ENCODE results near the gene WNT7A.

The WNT7A gene

DNA sequence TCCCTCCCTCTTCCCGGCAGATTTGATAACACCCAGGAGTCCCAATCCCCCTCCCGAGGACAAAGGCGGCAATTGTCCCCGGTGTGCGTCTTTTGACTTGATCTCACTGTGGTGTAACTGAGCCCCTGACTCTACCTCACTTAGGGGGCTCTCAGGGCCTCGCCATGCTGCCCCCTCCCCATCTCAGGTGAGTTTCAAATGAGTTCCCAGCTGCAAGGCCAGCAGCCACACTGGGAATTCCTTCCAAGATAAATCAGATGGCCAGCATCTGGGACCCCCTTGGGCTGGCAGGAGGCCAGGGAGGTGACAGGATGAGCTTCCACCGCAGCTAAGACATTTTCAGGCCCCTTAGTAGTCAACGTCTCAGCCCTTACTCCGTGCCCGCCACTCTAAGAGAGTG, 35.0 kb downstream of the WNT7A start:
- no peak for DNase-seq (ENCODE audit: low read depth)

DNA sequence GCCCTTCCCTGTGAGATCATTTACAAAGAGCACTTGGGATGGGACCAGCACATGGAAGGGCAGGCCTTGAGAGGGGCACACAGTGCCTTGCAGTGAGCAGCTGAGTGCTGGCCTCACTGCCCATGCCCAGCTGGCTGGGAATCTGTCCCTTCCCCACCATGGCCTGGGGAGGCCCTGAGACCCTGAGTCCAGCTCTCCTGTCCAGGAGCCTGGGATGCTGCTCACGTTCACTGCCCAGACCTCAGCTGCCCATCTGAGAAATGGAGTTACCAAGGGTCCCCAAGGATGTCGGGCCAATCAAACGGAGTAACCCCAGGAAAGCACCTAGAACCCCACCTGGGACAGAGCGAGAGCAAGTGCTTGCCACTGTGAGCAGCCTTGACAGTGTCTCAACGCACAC, 35.6 kb downstream of the WNT7A start:
- DNase-seq (ENCODE audit: low read depth), result no peak

DNA sequence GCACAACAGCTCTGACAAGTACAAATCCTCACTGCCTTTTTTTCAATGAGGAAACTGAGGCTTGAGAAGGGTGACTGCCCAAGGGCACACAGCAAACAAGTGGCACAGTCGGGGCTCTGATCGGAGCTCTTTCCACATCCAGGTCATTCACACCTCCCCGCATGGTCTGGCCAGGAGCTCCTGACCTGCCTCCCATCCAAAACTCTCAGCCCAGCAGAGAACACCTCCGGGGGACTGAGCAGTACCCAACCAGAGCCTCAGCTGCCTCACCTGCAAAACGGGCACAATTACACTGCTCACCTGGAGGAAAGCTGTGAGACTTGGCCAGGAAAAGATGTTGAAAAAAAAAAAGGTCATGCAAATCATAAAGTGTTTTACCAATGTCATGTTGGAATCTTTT, 36.5 kb downstream of the WNT7A start:
- DNase-seq (ENCODE audit: low read depth), result no peak

DNA sequence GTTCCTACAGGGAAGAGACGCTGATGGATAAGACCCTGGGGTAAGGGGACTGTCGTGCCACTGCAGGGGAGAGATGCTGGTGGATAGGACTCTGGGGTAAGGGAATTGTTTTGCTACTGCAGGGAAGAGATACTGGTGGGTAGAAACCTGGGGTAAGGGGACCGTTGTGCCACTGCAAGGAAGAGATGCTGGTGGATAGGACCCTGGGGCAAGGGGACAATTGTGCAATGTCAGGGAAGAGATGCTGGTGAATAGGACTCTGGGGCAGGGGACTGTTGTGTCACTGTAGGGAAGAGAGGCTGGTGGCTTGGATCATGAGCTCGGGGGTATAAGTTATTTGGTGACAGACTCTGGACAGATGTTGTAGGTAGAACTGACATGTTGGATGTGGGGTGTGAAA, 37.6 kb downstream of the WNT7A start:
- DNase-seq (ENCODE audit: low read depth), result no peak

DNA sequence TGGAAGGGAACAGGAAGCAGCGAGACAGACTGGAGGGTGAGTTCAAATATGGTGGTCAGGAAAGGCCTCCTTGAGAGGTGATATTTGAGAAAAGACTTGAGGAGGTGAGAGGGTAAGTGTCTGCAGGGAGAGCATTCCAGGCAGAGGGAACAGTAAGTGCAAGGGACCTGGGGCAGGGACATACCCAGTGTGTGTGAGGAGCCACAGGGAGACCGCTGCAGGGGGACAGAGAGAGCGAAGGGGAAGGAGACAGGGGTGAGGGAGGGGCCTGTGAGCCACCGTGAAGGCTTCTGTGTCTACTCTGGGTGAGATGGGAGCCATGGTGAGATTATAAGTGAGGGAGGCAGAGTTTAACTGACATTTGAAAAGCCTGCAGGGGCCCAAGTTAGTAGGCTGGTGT, 38.0 kb downstream of the WNT7A start:
- no peak for DNase-seq (ENCODE audit: low read depth)

DNA sequence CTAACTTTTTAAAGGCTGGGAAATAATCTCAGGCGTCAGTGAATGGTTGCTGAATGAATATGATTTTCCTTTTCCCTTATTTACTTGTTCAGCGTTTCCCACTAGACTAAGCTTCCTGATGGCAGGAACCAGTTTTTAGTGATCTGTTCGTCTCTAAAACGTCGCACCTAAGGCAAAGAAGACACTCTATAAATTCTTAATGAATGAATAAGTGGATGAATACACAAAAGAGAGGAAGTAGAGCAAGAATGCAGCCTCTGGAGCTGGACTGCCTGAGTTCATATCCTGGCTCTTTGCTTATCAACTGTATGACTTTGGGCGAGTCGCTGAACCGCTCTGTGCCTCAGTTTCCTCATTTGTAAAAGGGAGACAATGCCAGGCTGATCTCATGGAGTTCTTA, 38.7 kb downstream of the WNT7A start:
- no peak for DNase-seq (ENCODE audit: low read depth)

DNA sequence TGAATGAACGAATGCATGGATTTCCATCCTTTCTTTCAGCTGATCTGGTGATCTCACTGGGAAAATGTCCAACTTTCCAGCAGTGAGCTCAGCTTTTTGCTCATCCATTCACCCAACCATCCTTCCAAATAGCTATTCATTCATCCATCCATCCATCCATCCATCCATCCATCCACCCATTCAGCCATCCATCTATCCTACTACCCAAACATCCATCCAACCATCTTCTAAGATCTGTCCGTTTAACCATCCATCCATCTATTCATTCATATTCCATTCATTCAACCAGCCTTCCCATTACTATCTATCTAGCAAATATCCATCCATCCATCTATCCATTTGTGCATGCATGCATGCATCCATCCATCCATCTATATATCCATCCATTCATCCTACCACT, 39.4 kb downstream of the WNT7A start:
- DNase-seq (ENCODE audit: low read depth), result no peak

DNA sequence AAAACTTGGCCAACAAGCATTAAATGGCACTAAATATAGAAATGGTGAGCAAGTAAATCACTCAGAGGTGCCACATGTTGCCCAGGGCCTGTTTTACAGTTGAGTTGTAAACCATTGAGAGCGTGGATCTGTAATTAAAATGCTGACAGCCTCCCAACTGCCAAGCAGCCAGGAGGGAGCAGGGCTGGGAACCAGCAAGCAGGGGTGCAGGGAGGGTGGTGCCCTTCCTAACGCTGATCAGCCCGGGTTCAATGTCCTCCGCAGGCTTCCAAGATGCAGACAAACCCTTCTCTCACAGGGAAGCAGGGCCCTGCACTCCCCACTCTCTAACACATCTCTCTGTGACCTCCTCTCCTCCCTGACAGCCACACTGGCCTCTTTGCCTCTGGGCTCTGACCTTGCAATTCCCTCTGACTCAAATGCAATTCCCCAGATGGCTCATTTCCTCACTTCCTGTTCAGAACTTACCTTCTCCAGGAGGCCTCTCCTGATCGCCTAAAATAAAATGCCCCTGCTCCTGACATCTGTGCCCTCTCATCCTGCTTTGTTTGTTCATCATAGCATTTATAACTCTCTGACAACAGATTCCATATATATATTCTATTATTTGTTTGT, 40.0 kb downstream of the WNT7A start:
- DNase-seq (ENCODE audit: low read depth), result no peak

DNA sequence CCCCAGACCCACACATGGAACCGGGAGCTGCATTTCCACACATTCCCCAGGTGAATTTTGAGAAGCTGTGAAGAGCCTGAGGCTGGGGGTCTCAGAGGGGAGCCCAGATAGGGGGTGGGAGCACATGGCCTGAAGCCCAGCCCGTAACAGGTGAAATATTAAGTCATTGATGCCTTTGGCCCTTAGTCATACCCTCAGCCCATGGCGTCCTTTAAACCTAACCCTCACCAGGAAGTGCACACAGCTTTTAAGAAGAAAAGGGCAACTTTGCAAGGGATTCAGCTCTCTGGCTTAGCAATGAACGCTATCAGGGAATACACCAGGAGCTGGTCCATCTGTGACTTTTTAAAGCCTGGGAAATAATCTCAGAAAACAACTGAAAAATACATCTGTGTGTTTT, 40.6 kb downstream of the WNT7A start:
- DNase-seq (ENCODE audit: low read depth), result no peak

DNA sequence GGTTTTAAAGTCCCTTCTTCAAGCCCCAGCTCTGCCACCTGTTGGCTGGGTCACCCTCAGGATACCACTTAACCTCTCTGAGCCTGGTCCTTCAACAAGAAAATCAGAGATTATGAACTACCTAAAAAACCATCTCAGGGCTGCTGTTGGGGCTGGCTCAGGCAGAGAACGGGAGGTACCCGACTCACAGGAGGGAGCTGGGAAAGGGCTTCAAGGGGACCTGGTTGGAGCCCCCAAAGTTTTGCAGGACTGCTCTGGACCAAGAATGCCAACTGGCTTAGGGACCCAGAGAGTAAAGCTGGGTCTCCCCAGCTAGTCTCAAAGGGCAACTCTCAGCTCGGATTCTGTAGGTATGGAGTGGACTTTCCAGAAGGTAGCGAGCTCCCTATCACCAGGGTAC, 41.5 kb downstream of the WNT7A start:
- no peak for DNase-seq (ENCODE audit: low read depth)

DNA sequence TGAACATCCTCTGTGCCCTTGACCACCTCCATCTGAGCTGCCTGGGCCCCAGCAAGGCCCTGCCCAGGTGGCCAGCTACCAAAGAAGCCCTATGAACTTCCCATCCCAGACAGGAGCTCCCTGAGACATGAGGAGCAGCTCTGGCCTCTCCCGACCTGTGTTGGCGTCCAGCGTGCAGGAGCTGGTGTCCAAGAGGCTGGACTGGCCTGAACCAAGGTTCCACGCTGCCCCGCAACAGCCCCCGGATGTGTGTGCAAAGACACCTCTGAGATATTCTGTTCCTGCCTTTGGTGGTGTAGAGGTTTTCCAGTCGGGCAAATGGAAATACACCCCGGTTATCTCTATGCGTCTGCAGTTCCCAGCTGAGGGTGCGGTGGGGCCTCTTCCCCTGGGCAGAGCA, 42.1 kb downstream of the WNT7A start:
- DNase-seq (ENCODE audit: low read depth), result no peak

DNA sequence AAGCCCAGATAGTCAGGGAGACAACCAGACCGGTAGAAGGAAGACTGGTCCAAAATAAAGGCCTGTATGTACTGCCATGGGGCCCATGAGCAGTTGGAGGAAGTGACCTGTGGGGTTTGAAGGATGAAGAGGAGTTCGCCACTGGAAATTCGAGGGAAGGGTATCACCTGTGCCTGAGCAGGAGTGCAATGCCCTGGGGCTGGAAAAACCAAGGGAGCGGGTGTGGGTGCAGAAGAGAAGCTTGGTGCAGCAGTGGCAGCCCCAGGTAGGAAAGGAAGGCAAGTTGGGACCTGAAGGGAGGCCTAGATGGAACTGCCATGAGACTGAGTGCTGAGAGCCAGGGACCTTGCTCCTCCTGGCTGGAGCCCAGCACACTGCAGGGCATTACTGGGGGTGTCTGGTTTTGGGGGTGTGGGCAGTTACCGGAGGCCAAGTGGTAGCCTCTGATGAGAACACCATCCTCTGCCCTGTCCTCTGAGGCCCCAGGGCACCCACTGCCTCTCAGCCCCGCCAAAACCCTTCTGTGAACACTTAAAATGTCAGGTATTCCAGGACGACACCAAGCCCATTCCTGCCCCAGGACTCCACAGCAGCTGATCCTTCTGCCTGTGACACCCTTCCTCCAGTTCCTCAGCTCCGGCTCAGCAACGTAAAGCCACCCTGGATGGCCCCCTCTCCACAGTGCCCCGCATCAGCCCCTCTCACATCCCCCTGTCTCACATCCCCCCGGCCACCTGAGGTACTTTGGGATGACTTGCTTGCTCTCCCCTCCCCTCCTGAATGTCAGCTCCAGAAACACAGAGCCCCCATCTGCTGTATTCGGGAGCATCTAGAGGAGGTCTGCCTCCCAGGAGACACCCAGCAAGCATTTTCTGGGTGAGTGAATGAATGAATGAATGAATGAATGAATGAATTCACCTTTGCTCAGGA, 42.9 kb downstream of the WNT7A start:
- no peak for DNase-seq (ENCODE audit: low read depth)

DNA sequence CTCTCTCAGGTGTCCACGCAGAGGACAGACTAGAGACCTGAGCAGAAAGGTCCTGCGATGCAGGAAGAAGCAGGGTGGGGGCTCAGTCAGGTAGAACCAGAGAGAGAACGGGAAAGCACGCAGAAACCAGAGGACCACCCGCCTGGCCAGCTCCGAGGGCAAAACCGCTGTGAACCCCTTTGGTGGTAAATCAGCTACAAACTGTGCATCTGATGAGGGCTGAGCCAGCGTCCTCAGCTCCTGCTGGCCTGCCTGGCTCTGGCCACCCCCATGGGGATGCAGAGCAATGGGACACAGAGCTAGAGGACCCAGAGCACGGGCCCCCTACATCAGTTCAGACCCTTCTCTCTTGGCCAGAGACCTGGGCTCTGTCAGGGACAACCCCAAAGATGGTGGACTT, 44.6 kb downstream of the WNT7A start:
- DNase-seq (ENCODE audit: low read depth), result no peak

DNA sequence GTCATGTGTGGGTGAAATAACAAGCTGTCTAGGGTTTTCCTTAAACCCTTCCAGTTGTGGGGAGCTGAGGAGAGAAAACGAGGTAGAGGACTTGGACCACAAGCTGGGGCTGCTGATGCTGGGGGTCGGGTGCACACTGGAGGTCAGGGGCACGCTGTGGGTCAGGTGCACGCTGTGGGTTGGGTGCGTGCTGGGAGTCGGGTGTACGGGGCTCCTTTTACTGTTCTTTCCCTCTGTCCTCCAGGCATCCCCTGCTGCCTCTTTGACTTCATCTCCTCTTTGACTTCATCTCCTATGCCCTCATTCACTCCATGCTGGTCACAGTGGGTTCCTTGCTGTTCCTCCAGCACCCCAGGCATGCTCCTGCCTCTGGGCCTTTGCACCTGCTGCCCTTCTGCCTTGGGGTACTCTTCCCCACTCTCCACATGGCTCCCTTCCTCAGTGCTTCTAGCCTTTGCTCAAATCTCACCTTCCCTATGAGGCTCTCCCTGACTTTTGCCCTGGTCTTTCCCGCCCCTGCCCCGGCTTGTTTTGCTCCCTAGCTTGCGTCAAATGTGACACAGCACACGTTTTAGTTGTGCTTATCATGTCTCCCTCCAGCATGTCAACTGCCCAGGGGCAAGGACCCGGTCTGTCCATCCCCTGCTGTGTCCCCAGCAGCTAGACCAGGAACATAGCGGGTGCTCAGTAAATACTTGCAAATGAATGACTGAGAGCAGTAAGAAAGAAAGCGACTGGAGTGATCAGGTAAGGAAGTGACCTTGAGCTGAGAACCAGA, 45.4 kb downstream of the WNT7A start:
- no peak for DNase-seq (ENCODE audit: low read depth)

DNA sequence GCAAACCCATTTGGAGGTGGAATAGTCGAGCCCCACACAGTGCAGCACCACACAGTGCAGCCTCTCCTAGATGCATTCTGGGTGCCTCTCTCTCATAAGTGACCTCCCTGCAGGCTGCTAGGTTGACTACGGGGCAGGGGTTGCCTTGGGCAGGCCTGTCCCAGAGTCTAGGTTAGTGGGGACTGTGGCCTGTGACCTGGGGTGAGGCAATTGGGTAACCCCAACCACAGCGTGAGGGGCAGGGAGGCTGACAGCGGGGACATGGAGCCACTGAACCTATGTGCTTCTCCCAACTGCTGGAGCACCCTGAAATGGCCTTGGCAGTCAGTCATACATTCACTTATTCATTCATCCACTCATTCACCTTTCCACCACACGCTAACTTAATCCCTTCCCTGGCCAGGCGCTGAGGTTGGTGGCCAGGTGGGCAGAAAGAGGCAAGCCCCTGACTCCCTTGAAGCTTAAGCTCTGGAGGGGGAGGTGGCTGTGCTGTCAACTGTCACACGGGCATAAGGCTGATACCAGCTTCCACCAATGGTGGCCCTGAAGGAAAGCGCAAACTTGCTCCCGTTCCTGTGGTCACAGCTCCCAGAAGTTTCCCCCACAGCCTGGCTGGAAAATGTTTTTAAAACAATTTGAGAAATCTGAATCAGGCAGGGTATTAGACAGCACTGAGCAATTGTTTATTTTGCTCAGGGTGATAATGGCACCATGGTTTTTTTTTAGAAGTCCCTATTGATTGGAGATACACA, 46.2 kb downstream of the WNT7A start:
- no peak for DNase-seq (ENCODE audit: low read depth)

DNA sequence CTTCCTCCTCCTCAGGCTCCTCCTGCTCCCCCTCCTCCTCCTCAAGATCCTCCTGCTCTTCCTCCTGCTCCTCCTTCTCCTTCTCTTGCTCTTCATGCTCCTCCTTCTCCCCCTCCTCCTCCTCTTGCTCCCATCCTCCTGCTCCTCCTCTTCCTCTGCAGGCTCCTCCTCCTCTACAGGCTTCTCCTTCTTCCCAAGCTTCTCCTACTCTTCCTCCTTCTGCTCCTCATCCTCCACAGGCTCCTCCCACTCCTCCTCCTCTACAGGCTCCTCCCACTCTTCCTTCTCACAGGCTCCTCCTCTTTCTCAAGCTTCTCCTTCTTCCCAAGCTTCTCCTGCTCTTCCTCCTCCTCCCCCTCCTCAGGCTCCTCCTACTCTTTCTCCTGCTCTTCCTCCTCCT, 47.7 kb downstream of the WNT7A start:
- DNase-seq (ENCODE audit: low read depth), result no peak

DNA sequence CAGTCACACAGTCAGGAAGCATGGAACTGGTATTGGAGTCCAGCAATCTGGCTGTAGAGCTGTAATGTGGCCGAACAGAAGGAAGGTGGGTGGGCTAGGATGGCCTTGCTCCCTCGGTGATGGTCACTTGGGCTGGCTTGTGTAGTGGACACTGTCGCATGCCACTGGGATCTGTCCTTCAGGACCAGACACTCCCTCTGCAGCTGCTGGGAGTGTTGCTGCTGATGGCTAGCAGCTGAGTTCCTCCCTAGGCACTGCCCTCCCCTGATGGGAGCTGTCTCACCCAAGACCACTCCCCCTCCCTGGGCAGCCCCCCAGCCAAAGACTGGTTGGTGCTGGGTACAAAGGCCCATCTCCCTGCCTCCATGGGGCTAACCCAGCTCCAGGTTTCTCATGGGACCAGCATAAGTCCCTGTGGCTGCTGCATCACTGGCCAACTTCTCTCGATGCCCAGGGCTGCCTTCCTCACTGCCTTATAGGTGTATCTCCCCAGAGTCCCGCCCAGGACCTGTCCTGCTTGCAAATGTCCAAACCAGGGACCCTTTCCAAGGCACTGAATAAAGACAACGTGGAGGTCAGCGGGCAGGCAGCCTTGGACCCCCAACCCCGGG, 48.4 kb downstream of the WNT7A start:
- no peak for DNase-seq (ENCODE audit: low read depth)

DNA sequence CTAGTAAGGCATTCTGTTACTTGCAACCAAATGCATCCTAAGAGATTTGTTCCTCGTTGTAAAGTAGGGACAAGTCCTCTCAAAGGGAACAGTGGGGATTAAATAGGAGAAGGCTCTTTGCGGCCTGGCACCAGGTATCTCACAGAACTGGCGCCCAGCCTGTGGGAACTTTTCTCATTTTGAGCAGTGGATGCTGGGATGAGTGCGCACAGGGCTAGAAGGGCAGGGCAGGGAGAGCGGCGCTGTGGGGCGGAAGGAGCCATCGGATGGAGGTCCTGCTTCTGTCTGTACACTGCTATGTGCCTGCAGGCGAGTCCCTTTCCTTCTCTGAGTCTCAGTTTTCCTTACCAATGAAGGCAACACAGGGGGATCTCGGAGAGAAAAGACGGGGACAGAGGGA, 50.6 kb downstream of the WNT7A start:
- no peak for DNase-seq (ENCODE audit: low read depth)

DNA sequence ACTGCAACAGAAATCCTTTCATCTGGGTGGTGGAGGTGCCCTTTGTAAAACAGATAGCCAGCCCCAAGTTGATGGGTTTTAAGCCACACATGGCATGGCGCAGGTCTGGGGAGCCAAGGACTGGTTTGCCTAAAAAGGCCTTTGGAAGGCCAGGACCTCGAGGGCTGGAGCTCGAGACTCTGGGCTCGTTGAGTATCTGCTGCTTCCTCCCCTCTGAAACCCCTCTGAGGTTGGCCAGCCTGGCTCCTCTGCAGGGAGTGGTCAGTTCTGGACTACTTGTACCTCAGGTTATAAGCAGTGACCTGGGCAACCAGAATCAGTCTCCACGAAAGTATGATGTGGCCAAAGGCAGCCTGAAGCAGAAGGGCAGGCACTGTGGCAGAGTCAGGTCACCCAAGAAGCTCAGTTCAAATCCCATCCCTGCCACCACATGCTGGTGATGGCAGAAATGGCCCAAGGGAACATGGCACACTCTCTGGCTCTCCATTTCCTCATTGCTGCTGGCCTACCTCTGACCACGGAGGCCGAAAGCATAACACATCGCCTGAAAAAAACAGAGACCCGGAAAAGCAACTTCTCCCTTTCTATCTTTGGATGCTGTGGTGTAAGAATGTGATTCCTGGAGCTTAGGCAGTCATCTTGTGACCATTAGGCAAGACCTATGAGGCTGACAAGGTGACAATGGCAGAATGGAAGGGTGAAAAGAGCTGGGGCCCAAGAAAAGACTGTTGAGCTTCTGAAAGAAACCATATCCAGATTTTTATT, 51.2 kb downstream of the WNT7A start:
- no peak for DNase-seq (ENCODE audit: low read depth)

DNA sequence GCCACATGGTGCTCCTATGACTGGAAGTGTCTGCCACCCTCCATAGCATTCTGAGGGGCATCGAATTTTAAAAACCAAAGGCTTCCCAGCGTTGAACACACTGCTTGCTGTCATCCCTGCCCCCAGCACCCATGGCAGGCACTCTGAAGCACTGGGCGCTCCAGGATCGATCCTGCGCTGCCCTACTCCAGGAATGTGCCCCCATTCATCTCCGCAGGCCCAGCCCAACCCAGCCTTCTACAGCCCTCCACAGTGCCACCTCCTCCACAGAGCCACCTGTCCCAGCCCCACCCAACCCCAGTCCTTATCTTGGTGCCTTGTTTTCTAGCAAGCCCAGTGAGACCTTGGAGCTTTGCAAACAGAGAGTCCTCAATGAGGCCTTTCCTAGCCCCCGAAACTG, 52.2 kb downstream of the WNT7A start:
- DNase-seq (ENCODE audit: low read depth), result no peak

DNA sequence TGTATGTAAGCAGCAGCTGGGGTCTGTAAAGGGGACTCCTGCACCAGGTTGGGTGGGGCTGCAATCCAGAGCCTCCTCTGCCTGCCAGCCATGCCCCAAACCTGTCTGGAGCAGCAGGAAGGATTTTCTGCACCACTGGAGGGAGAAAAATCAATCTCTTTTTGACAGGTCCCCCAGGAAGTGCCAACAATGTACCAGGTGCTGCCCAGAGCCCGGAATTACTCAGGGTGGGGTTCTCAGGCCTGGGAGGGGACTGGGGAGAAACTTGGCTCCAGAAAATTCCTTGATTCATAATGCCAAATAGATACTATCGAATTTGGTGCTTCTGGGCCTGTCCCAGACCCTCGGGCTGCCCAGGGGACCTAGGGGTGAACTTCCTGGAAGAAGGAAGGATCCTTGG, 52.6 kb downstream of the WNT7A start:
- no peak for DNase-seq (ENCODE audit: low read depth)

Measured in EH (cell line).